NCI-H345 treated with DMSO at 0.1 percent for 48 hours (cell line): Measurements from ENCODE around the gene PALLD.

Experiments
- DNase-seq: peaks from one replicate; lab custom pipeline; 2025; ENCODE audit not compliant: unreplicated experiment; lab: John Stamatoyannopoulos, UW

PALLD gene

GRCh38 chr4:168555437-168555836, 58.6 kb downstream of the PALLD start:
- DNase-seq, result no peak

GRCh38 chr4:168557658-168558057, 60.8 kb downstream of the PALLD start:
- no peak for DNase-seq

GRCh38 chr4:168558599-168558998, 61.7 kb downstream of the PALLD start:
- DNase-seq, result no peak

- DNase-seq, result peak; percentile 21
Measured at GRCh38 chr4:168560184-168561180, 63.6 kb downstream of the PALLD start.

- DNase-seq, result no peak
Measured at GRCh38 chr4:168562041-168562571, 65.3 kb downstream of the PALLD start.

GRCh38 chr4:168564023-168564422, 67.2 kb downstream of the PALLD start:
- no peak for DNase-seq

GRCh38 chr4:168565130-168565529, 68.3 kb downstream of the PALLD start:
- no peak for DNase-seq

GRCh38 chr4:168566726-168567125, 69.9 kb downstream of the PALLD start:
- no peak for DNase-seq

GRCh38 chr4:168569066-168569930, 72.4 kb downstream of the PALLD start:
- DNase-seq, result no peak

GRCh38 chr4:168569931-168570276, 73.1 kb downstream of the PALLD start:
- no peak for DNase-seq

- DNase-seq, result no peak
Measured at GRCh38 chr4:168570466-168570865, 73.6 kb downstream of the PALLD start.

- DNase-seq, result no peak
Measured at GRCh38 chr4:168572002-168572401, 75.2 kb downstream of the PALLD start.

- no peak for DNase-seq
Measured at GRCh38 chr4:168573870-168574269, 77.0 kb downstream of the PALLD start.

GRCh38 chr4:168574581-168575295, 77.9 kb downstream of the PALLD start:
- no peak for DNase-seq

GRCh38 chr4:168575473-168575872, 78.6 kb downstream of the PALLD start:
- no peak for DNase-seq

- DNase-seq, result no peak
Measured at GRCh38 chr4:168577624-168578023, 80.8 kb downstream of the PALLD start.

- no peak for DNase-seq
Measured at GRCh38 chr4:168580228-168580627, 83.4 kb downstream of the PALLD start.

GRCh38 chr4:168584321-168584771, 87.5 kb downstream of the PALLD start:
- DNase-seq, result no peak

- DNase-seq, result no peak
Measured at GRCh38 chr4:168585168-168586091, 88.6 kb downstream of the PALLD start.

GRCh38 chr4:168586926-168587325, 90.1 kb downstream of the PALLD start:
- no peak for DNase-seq
